Muscle layer of duodenum (tissue), 2 donors: ENCODE results near the gene TBC1D3B.

ENCODE experiments used
- H3K27ac ChIP-seq: one replicate; pipeline ENCODE4 v1.7.0; 2013; ENCODE audit warnings: mild to moderate bottlenecking, low read length
- H3K27me3 ChIP-seq: one replicate; pipeline ENCODE4 v1.7.0; 2013; ENCODE audit warnings: low read depth, mild to moderate bottlenecking, control low read depth, low read length
- H3K36me3 ChIP-seq, 2 donors: one replicate each; pipeline ENCODE4 v1.7.0; 2013; ENCODE audit warnings: low read length in 2 of 2, control low read depth in 1 of 2, mild to moderate bottlenecking in 1 of 2; ENCODE audit not compliant: insufficient read depth in 2 of 2, control insufficient read depth in 1 of 2
- H3K4me1 ChIP-seq, 2 donors: one replicate each; pipeline ENCODE4 v1.7.0; 2013; ENCODE audit warnings: low read length in 2 of 2, mild to moderate bottlenecking in 2 of 2, control low read depth in 1 of 2, moderate library complexity in 1 of 2; ENCODE audit not compliant: insufficient read depth in 2 of 2, control insufficient read depth in 1 of 2
- H3K4me3 ChIP-seq, 2 donors: one replicate each; pipeline ENCODE4 v1.7.0; 2013; ENCODE audit warnings: low read length in 2 of 2, low read depth in 1 of 2, mild to moderate bottlenecking in 1 of 2
- H3K9me3 ChIP-seq, 2 donors: one replicate each; pipeline ENCODE4 v1.7.0; 2013; ENCODE audit warnings: low read length in 2 of 2, control low read depth in 1 of 2, mild to moderate bottlenecking in 1 of 2; ENCODE audit not compliant: control insufficient read depth in 1 of 2
- donor health status: healthy.

TBC1D3B gene

GRCh38 chr17:36149296-36149820 is 27.1 kb downstream of the TBC1D3B start:
- no peaks in the 10 kb centered on the region for H3K27me3 ChIP-seq
- H3K36me3 ChIP-seq: no peaks in the 10 kb centered on the region
- no peaks in the 10 kb centered on the region for H3K9me3 ChIP-seq
- H3K4me3 ChIP-seq: no peak overlapping the region
- no peak overlapping the region for H3K27ac ChIP-seq
- H3K4me1 ChIP-seq: peaks cover 0 to 8% of the 10 kb centered on the region in 2 donors

DNA sequence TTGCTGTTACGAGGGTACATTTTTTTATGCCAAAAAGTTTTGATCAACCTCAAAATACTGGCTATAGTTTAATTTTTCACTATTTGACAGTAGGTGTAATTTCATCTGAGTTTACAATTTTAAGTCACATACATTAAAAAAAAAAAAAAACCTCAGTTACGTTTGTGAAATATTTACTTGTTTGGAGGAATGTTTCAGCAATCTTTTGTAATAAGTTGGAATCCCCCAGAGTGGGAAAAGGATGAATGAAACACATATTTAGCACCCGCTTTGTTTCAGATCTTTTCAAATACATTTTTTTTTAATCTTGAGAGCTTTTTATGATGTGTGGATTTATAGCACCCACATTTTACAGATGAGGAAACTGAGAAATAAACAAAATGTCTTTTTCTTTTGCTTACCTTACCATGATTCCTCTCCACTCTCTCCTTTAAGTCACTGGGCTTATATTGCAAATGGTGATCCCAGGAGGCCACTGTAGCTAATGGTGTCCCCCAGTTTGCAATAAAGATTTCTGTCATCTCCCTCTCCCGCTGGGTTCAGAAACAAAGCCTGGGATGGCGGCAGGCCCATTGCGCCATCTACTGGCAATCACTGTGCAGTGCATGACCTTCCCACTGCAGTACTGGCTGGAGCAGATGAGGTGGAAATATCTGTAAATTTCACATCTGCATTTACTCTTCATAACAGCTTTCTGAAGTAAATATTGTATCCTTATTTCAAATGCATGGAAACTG is 27.7 kb downstream of the TBC1D3B start:
- Histone ChIP-seq H3K27me3 (no peaks in the 10 kb centered on the region), H3K4me1 (peaks cover 0 to 8% of the 10 kb centered on the region in 2 donors), H3K27ac (no peak overlapping the region), H3K9me3 (no peaks in the 10 kb centered on the region), H3K4me3 (no peak overlapping the region), H3K36me3 (no peaks in the 10 kb centered on the region)

DNA sequence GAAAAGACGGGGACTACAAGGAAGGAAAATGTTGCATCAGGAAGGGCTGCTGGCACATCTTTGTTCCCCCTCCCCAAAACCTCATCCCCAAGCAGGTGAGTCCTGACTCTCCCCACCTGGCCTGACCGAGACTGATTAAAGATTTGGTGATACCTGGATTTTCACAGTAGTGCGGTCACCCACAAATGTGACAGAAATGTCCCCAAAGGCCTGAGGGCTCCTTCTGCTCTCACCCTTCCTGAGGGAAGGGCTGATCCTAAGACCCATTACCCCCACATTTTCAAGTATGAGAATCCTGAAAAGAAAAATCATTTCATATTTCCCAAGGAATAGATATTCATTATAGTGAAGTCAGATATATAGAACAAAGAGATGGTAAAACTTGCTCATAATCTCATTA is 28.8 kb downstream of the TBC1D3B start:
- no peak overlapping the region for H3K27ac ChIP-seq
- H3K36me3 ChIP-seq: no peaks in the 10 kb centered on the region
- H3K27me3 ChIP-seq: no peaks in the 10 kb centered on the region
- peaks cover 0 to 8% of the 10 kb centered on the region in 2 donors for H3K4me1 ChIP-seq
- H3K4me3 ChIP-seq: no peak overlapping the region
- no peaks in the 10 kb centered on the region for H3K9me3 ChIP-seq

DNA sequence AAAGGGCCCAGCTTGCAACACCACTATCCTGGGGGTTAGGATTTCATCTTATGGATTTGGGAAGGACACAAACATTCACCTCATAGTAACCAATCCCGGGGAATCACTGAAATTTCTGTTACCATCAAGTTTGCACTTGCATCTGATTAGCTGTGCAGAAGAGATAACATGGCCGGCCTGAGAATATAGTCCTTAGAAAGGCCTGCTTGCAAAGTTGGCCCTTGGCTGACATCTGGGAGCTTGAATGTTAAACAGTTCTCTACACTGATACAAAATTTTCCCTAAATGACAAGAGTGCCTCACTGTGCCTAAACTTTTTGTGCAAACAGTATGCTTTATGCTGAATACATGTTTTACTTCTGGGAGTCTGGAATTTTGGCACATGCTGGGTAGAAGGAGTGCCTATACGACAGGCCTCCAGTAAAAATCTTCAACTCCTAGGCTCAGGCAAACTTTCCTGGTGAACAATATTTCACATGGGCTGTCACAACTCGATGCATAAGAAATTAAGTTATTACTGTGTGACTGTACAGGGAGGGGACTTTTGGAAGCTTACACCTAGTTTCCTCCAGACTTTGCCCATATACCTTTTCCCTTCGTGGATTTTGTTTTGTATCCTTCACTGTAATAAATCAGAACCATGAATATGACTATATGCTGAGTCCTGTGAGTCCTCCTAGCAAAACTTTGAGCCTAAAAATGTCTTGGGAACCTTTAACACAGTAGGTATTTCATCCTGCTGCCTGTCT is 31.3 kb downstream of the TBC1D3B start:
- Histone ChIP-seq H3K9me3 (no peaks in the 10 kb centered on the region), H3K27ac (no peak overlapping the region), H3K4me3 (no peak overlapping the region), H3K4me1 (peaks cover 0 to 8% of the 10 kb centered on the region in 2 donors), H3K36me3 (no peaks in the 10 kb centered on the region), H3K27me3 (no peaks in the 10 kb centered on the region)

- Histone ChIP-seq H3K4me3 (no peak overlapping the region), H3K9me3 (no peaks in the 10 kb centered on the region), H3K4me1 (peaks cover 0 to 2% of the 10 kb centered on the region in 2 donors), H3K27ac (no peak overlapping the region), H3K36me3 (no peaks in the 10 kb centered on the region), H3K27me3 (no peaks in the 10 kb centered on the region)
Observed at GRCh38 chr17:36144014-36144413, 32.4 kb downstream of the TBC1D3B start.

DNA sequence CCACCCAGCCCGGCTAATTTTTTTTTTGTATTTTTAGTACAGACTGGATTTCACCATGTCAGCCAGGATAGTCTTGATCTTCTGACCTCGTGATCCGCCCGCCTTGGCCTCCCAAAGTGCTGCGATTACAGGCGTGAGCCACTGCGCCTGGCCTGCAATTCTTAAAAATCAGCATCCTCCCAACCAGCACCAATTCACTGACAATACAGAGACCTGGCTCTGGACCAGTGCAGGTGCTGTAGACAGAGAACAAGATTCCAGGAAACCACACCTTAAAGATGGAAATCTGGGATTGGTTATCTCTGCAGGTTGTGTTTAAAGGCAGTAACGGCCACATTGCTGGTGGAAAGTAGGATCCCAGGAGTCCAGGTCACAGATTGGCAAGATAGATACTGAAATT is 33.6 kb downstream of the TBC1D3B start:
- H3K27ac ChIP-seq: no peak overlapping the region
- no peaks in the 10 kb centered on the region for H3K4me1 ChIP-seq
- H3K36me3 ChIP-seq: no peaks in the 10 kb centered on the region
- H3K9me3 ChIP-seq: no peaks in the 10 kb centered on the region
- no peak overlapping the region for H3K4me3 ChIP-seq
- no peaks in the 10 kb centered on the region for H3K27me3 ChIP-seq

DNA sequence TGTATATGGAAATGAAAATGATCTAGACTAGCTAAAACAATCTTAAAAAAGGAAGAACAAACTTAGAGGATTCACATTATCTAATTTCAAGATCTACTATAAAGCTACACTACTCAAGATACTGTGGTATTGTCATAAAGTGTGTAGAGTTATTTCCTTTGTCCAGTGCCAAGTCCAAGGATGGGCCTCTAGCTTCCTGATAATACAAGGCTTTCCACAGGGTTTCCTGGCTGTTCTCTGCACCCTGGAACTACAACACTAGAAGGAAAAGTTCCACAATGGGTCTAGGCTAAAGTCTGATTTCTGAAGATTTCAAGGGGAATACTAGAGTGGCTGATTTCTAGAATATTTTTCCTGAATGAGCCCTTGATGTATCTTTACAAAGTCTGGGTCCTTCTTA is 34.2 kb downstream of the TBC1D3B start:
- Histone ChIP-seq H3K27me3 (no peaks in the 10 kb centered on the region), H3K4me1 (no peaks in the 10 kb centered on the region), H3K9me3 (no peaks in the 10 kb centered on the region), H3K27ac (no peak overlapping the region), H3K36me3 (no peaks in the 10 kb centered on the region), H3K4me3 (no peak overlapping the region)

DNA sequence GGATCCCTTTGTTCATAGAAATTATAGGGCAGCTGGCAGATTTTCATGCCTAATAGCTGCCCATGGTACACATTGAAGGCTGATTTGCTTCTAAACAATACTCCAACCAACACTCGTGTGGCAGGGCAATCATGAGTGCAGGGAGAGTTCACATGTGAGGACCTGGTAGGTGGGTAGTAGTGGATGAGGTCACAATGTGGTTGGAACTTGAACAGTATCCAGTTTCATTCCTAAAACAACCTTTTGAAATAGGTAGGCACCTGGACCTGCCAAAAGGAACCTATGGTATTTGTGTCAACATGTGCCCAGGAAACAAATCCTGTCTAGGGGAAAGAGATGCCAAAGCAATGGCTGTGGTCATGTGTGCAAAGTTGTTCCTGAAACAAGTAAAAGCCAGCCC is 40.0 kb downstream of the TBC1D3B start:
- Histone ChIP-seq H3K36me3 (no peaks in the 10 kb centered on the region), H3K27me3 (no peaks in the 10 kb centered on the region), H3K4me3 (no peak overlapping the region), H3K4me1 (no peaks in the 10 kb centered on the region), H3K9me3 (no peaks in the 10 kb centered on the region), H3K27ac (no peak overlapping the region)

GRCh38 chr17:36136036-36136435 is 40.4 kb downstream of the TBC1D3B start:
- Histone ChIP-seq H3K27me3 (no peaks in the 10 kb centered on the region), H3K36me3 (no peaks in the 10 kb centered on the region), H3K4me3 (no peak overlapping the region), H3K27ac (no peak overlapping the region), H3K9me3 (no peaks in the 10 kb centered on the region), H3K4me1 (no peaks in the 10 kb centered on the region)

DNA sequence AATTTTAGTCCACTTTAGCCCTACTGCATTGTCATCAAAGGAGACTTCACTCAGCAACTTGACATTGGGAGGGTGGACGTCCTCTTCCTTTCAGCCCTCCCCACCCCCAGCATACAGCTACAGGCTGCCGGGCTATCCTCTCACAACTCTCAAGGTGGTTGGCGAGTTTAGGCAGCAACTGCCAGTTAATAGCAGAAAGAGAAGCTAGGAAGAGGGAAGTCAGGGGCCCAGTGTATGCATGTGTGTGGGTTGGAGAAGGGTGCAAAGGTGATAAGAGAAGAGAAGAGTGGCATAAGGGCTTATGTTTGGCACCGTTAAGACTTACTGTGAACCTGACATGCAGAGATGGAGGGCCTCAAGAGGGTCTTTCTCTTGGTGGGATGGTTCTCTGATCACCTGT is 41.0 kb downstream of the TBC1D3B start:
- Histone ChIP-seq H3K27me3 (no peaks in the 10 kb centered on the region), H3K4me1 (no peaks in the 10 kb centered on the region), H3K27ac (no peak overlapping the region), H3K36me3 (no peaks in the 10 kb centered on the region), H3K9me3 (no peaks in the 10 kb centered on the region), H3K4me3 (no peak overlapping the region)

DNA sequence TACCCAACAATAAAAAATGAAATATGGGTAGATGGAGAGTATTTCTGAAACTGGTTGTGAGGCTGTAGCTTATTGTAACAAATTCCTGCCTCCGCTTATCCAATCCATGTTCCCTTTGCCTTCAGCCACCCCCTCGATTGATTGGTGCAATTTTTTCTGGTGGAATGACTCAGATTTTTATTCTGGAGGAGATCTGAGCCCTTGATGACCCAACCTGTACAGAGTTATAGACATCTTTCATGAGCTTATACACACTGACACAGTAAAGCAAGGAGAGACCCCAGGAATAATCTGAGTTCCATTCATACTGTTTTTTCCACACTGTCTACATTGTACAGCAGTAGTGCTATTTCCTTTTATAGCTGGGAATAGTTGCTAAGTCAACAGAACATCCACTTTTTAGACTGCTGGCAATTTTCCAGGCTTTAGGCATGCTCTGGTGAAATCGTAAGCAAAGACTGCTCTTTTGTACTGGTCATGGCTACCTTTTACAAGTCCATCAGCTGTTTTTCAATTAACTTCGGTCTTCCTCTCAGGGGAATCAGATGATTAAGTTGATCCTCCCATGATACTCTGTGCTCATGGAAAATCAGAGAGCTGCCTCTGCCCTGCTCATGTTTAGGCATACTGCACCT is 42.7 kb downstream of the TBC1D3B start:
- H3K27me3 ChIP-seq: no peaks in the 10 kb centered on the region
- H3K4me3 ChIP-seq: no peak overlapping the region
- H3K27ac ChIP-seq: no peak overlapping the region
- H3K36me3 ChIP-seq: no peaks in the 10 kb centered on the region
- H3K4me1 ChIP-seq: no peaks in the 10 kb centered on the region
- H3K9me3 ChIP-seq: no peaks in the 10 kb centered on the region
